ENCODE measurements around the gene DDX46. TPM values are rescaled to one million over a fixed set of nuclear protein-coding genes. Genes with fewer than 3 reads are reported as not detected.

The DDX46 gene
- total and polyA plus RNA-seq, 2 of the 8 experiments (the other 6 are each of a cell fraction or from before 2014, with no cell fraction given) = 22.6 to 110 TPM

DNA sequence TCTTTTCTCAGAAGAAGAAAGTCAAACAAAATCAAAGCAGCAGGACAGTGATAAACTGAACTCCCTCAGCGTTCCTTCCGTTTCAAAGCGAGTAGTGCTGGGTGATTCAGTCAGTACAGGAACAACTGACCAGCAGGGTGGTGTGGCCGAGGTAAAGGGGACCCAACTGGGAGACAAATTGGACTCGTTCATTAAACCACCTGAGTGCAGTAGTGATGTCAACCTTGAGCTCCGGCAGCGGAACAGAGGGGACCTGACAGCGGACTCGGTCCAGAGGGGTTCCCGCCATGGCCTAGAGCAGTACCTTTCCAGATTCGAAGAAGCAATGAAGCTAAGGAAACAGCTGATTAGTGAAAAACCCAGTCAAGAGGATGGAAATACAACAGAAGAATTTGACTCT is 17.5 kb upstream of the DDX46 start:
- FAIRE-seq = no peak
- no peak overlapping the region for H3K27ac ChIP-seq (ENCODE audit: low read depth, low read length)
- no peak overlapping the region for H3K14ac ChIP-seq (ENCODE audit: insufficient read length)
- no peak overlapping the region for H3K23ac ChIP-seq (ENCODE audit: insufficient read length)
- H4K91ac ChIP-seq (replicated peaks; ENCODE audit: insufficient read length, low read length) = no peak overlapping the region
- ChIA-PET CTCF (ENCODE audit: partially characterized antibody) (interaction anchor here (0.7 to 1.6 kb wide), 3 partner anchors 15 to 557 kb away, joined by 3 to 4 read pairs (median 3); no protein-coding TSS in a partner anchor), POLR2A (ENCODE audit: partially characterized antibody) (interaction anchor here (1.1 to 3.6 kb wide), 4 partner anchors 10 to 104 kb away, joined by 4 to 21 read pairs (median 6); partner anchors contain the start of gene C5orf24)
- H3K23me2 ChIP-seq (ENCODE audit: low read depth, low read length) = peaks cover 3% of the 10 kb centered on the region; the same call in 1 of the 2 replicates
- no peak overlapping the region for H2BK15ac ChIP-seq (ENCODE audit: low read length)
- no peak overlapping the region for H2BK20ac ChIP-seq (ENCODE audit: low read length)
- H2BK5ac ChIP-seq (ENCODE audit: low read depth, low read length) = no peak overlapping the region
- H3K4me1 ChIP-seq (replicated peaks in 1 of 4; ENCODE audit: control insufficient read depth in 3 of 4, insufficient read depth in 4 of 4, low read length in 3 of 4) = no peaks in the 10 kb centered on the region
- no peak overlapping the region for H3K56ac ChIP-seq (replicated peaks; ENCODE audit: insufficient read length, low read depth, low read length)
- WGBS, 2 experiments (ENCODE audit: extremely low coverage in 1 of 2, insufficient coverage in 1 of 2, insufficient read length in 1 of 2, insufficient replicate concordance in 2 of 2, low coverage in 1 of 2, low lambda C conversion rate in 2 of 2, missing lambda C conversion rate in 1 of 2) = 95% methylated on average over 11 of the region's 11 CpGs; no CpG with 5 or more reads in 1 of the 2 experiments
- no peak overlapping the region for H2BK12ac ChIP-seq (ENCODE audit: low read depth, low read length)
- DNase-seq (ENCODE audit: low read depth in 1 of 2, low spot score in 2 of 2) = no peak
- peaks cover 0 to 3% of the 10 kb centered on the region in 2 experiments for H4K20me1 ChIP-seq (replicated peaks in 1 of 2; ENCODE audit: control insufficient read depth in 1 of 2, insufficient read depth in 2 of 2, low read length in 2 of 2)
- H2AK5ac ChIP-seq (ENCODE audit: low read depth, low read length) = no peak overlapping the region
- H3K36me3 ChIP-seq (ENCODE audit: control insufficient read depth in 2 of 4, insufficient read depth in 4 of 4, low read length in 3 of 4) = peaks cover 0 to 22% (median 3%) of the 10 kb centered on the region in 4 experiments; a peak in 3 of 8 replicates
- H3K79me2 ChIP-seq (ENCODE audit: control insufficient read depth in 1 of 2, insufficient read depth in 2 of 2, low read length in 2 of 2) = peaks cover 3 to 33% of the 10 kb centered on the region in 2 experiments; a peak in 3 of 4 replicates
- H2AFZ ChIP-seq (ENCODE audit: low read length) = no peak overlapping the region
- H3K18ac ChIP-seq (ENCODE audit: extremely low read depth, low read length) = no peak overlapping the region
- no peaks in the 10 kb centered on the region for H3K9me3 ChIP-seq (ENCODE audit: insufficient read depth in 2 of 2, low read depth in 1 of 2, low read length in 1 of 2)
- peaks cover 4% of the 10 kb centered on the region; the same call in 1 of the 2 replicates for H3K79me1 ChIP-seq (ENCODE audit: low read depth, low read length)
- no peak overlapping the region; a peak in 1 of 7 replicates for H3K9ac ChIP-seq (replicated peaks in 1 of 4; ENCODE audit: extremely low read depth in 1 of 4, low read depth in 3 of 4, low read length in 3 of 4)
- no peak overlapping the region for H4K5ac ChIP-seq (ENCODE audit: insufficient read length, low read depth, low read length)
- H3K4me2 ChIP-seq (ENCODE audit: insufficient read depth in 1 of 2, low read depth in 2 of 2, low read length in 2 of 2) = no peak overlapping the region
- no peak overlapping the region for H3K4ac ChIP-seq (replicated peaks; ENCODE audit: insufficient read length, low read depth, low read length)
- H4K8ac ChIP-seq (ENCODE audit: extremely low read depth, insufficient read depth, low read length) = no peak overlapping the region
- TF ChIP-seq CREB1 (IDR thresholded peaks at IDR 0.05) (no peak), SP4 (IDR thresholded peaks at IDR 0.05; ENCODE audit: low read length) (no peak), YY1 (IDR thresholded peaks at IDR 0.05; ENCODE audit: low read depth, low read length) (no peak), MAFK (IDR thresholded peaks at IDR 0.05; ENCODE audit: low read depth, low read length) (no peak), RNF2 (IDR thresholded peaks at IDR 0.05; ENCODE audit: borderline replicate concordance, low read depth, low read length, missing control alignments, poor library complexity, severe bottlenecking) (no peak), ZNF274 (IDR thresholded peaks at IDR 0.05; ENCODE audit: borderline replicate concordance, extremely low read depth, low read length) (no peak)
- TF ChIP-seq, protein P1, sequence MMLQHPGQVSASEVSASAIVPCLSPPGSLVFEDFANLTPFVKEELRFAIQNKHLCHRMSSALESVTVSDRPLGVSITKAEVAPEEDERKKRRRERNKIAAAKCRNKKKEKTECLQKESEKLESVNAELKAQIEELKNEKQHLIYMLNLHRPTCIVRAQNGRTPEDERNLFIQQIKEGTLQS (IDR thresholded peaks at IDR 0.05; ENCODE audit: insufficient read depth, low read depth, low read length) = no peak
- TF ChIP-seq, protein P2, sequence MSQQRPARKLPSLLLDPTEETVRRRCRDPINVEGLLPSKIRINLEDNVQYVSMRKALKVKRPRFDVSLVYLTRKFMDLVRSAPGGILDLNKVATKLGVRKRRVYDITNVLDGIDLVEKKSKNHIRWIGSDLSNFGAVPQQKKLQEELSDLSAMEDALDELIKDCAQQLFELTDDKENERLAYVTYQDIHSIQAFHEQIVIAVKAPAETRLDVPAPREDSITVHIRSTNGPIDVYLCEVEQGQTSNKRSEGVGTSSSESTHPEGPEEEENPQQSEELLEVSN (IDR thresholded peaks at IDR 0.05) = no peak
- H3K4me3 ChIP-seq (ENCODE audit: extremely low read depth in 1 of 4, insufficient read depth in 2 of 4, low read depth in 3 of 4, low read length in 4 of 4) = no peak overlapping the region
- no peaks in the 10 kb centered on the region for H3K27me3 ChIP-seq (replicated peaks in 1 of 4; ENCODE audit: control insufficient read depth in 3 of 4, extremely low read depth in 1 of 4, insufficient read depth in 3 of 4, low read length in 3 of 4)
- H2BK120ac ChIP-seq (replicated peaks; ENCODE audit: low read depth, low read length) = no peak overlapping the region
